Naive B cell (primary cell): Measurements from ENCODE around the gene ICE2. TPM values are rescaled to one million over a fixed set of nuclear protein-coding genes. Genes with fewer than 3 reads are reported as not detected.

ENCODE experiments used
- ATAC-seq, 2 donors: fragments of 150-1000 bp; cut with Tn5 transposase; 2 replicates each; pipeline ENCODE4 v1.10.0; 2021; ENCODE audit warnings: low read depth in 2 of 2, mild to moderate bottlenecking in 2 of 2, moderate library complexity in 2 of 2
- DNase-seq: peaks from one replicate; pipeline ENCODE4 v3.0.0; 2022
- H3K27ac Mint-ChIP-seq, 6 donors: one replicate each; pipeline ENCODE4 v1.8.0; 2020 to 2022; ENCODE audit warnings: mild to moderate bottlenecking in 6 of 6, mixed read lengths in 6 of 6, moderate library complexity in 5 of 6, inconsistent platforms in 2 of 6
- H3K27me3 Mint-ChIP-seq, 3 donors: one replicate each; pipeline ENCODE4 v1.8.0; 2021 to 2022; ENCODE audit warnings: mixed read lengths in 3 of 3, mild to moderate bottlenecking in 1 of 3
- H3K36me3 Mint-ChIP-seq, 2 donors: one replicate each; pipeline ENCODE4 v1.8.0; 2020 to 2022; ENCODE audit warnings: mixed read lengths in 2 of 2, inconsistent platforms in 1 of 2, mild to moderate bottlenecking in 1 of 2
- H3K4me1 Mint-ChIP-seq, 3 donors: one replicate each; pipeline ENCODE4 v1.8.0; 2020 to 2022; ENCODE audit warnings: mixed read lengths in 3 of 3, inconsistent platforms in 1 of 3, mild to moderate bottlenecking in 1 of 3, moderate library complexity in 1 of 3
- H3K4me3 Mint-ChIP-seq, 8 donors: one replicate each; pipeline ENCODE4 v1.8.0; 2020 to 2022; ENCODE audit warnings: mild to moderate bottlenecking in 8 of 8, mixed read lengths in 8 of 8, moderate library complexity in 8 of 8, inconsistent platforms in 2 of 8
- H3K9me3 Mint-ChIP-seq, 7 donors: one replicate each; pipeline ENCODE4 v1.8.0; 2020 to 2022; ENCODE audit warnings: mixed read lengths in 7 of 7, mild to moderate bottlenecking in 5 of 7, inconsistent platforms in 2 of 7, moderate library complexity in 1 of 7
- polyA plus RNA-seq, 6 donors: library from polyadenylated mRNA; unstranded; fragments of 300-500 nt; fragmentation: Illumina TruSeq; gene quantifications; one replicate each; pipeline ENCODE4 v1.2.3, GENCODE V29; 2021; ENCODE audit warnings: low read depth in 6 of 6

Gene ICE2
- polyA plus RNA-seq, 6 donors from 2014 or later, result 25.0 to 56.8 (median 50.0) TPM

DNA sequence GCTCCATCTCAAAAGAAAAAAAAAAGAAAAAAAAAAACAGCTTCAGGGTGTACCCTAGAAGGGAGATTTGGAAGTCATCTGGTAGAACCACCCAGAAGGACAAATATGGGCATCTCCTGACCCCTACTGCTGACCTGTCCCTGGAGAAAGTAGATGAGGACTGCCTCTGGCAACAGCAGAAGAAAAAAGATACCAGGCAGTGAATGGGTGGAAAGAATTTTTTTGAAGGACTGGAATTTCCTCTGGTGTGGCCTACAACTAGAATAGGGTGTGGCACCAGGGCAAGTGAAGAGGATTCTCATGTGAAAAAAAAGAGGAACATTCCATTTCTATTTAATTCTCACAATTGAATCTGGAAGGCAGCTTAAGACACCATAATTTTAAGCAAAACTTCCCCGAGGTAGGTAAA lies 84.2 kb downstream of the ICE2 start:
- Mint-ChIP-seq H3K27ac (peak overlapping the region in 1 of 6 donors; percentile 21), H3K4me3 (peak overlapping the region in 1 of 8 donors; percentile 64), H3K4me1 (peaks cover 29 to 37% (median 31%) of the 10 kb centered on the region in 3 donors), H3K27me3 (no peaks in the 10 kb centered on the region), H3K9me3 (no peaks in the 10 kb centered on the region), H3K36me3 (peaks cover 0 to 13% of the 10 kb centered on the region in 2 donors)
- DNase-seq (no peak), ATAC-seq (no peak)

- no peak for DNase-seq
- Mint-ChIP-seq H3K4me1 (peaks cover 21 to 28% (median 25%) of the 10 kb centered on the region in 3 donors), H3K36me3 (peaks cover 0 to 13% of the 10 kb centered on the region in 2 donors), H3K4me3 (no peak overlapping the region), H3K27me3 (no peaks in the 10 kb centered on the region), H3K27ac (peak overlapping the region in 1 of 6 donors; percentile 46), H3K9me3 (no peaks in the 10 kb centered on the region)
- ATAC-seq, result no peak
Observed at GRCh38 chr15:60392986-60393790, 85.8 kb downstream of the ICE2 start.

DNA sequence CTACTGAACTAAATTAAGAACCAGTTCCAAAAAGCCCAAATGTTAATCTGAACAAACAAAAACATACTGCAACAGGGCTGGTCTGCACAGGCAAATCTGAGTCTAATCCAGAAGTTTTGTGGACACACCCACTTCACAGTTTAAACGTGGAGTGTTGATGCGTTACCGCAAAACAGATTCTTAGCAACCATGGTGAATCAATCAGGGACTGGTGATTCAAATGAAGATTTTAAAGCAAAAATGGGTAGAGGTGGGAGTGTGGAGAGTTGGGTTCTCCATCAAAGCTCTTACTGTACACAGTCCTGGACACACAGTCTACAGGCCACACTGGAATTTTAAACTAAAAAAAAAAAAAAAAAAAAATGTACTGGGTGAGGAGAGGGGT lies 86.3 kb downstream of the ICE2 start:
- ATAC-seq, result no peak
- Mint-ChIP-seq H3K4me3 (no peak overlapping the region), H3K27ac (no peak overlapping the region), H3K4me1 (peaks cover 21 to 27% (median 25%) of the 10 kb centered on the region in 3 donors), H3K27me3 (no peaks in the 10 kb centered on the region), H3K36me3 (peaks cover 0 to 13% of the 10 kb centered on the region in 2 donors), H3K9me3 (no peaks in the 10 kb centered on the region)
- DNase-seq, result no peak

DNA sequence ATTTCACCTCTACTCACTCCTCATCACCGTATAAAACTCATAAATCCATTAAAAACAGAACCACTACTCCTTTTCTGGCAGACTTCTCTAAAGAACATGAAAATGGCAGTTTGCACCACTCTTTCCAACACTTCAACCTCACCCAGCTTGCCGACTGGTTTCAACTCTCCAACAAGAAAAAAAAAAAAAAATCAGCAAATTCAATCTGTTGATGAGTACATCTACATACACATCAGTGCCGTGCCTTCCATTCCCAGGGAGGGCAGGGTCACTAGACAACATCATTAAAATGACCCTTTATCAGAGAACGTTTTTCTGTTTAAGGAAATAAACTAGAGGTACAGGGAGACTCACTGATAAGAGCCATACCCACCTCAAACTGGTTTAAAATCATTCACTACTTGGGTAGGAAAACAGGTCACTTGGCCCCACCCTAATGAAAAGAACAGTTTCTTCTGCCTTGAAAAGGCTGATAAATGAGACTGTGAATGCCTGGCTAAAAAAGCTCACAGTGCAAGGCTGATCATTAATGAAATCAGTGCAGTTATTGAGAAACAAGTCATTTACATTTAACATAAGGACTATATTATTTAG lies 87.1 kb downstream of the ICE2 start:
- Mint-ChIP-seq H3K27me3 (no peaks in the 10 kb centered on the region), H3K27ac (peak overlapping the region in 1 of 6 donors; percentile 66), H3K4me3 (no peak overlapping the region), H3K4me1 (peaks cover 17 to 25% (median 22%) of the 10 kb centered on the region in 3 donors), H3K9me3 (no peaks in the 10 kb centered on the region), H3K36me3 (peaks cover 0 to 13% of the 10 kb centered on the region in 2 donors)
- no peak for ATAC-seq
- no peak for DNase-seq

DNA sequence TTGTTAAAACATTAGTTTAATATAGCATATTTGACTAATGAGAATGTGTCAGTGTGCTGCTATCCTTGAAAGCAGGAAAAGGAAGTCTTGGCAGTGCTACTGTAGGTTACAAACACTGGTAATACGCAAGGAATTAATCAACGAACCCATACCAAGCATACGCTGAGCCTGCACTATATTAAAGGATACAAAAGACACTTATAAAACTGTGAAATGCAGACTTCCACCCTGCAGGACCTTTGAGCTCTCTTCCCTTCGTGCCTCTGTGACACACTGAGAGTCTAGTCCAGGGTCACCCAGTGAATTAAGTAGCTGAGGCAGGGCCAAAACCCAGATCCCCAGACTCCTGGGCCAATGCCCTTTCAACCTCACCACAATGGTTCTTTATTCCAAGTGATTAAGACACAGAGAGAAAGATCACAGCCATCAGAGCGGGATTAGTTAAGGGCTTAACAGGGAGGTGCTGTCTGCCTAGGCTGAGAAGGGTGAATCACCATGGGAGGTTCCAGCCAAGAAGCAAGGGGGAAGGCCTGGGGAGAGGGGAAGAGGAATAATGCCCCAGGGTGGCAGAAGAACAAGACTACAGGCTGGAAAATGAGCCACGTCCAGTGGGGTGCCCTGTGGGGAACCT lies 88.0 kb downstream of the ICE2 start:
- H3K27me3 Mint-ChIP-seq, result no peaks in the 10 kb centered on the region
- DNase-seq, result no peak
- peaks cover 0 to 13% of the 10 kb centered on the region in 2 donors for H3K36me3 Mint-ChIP-seq
- ATAC-seq, result no peak
- no peak overlapping the region for H3K4me3 Mint-ChIP-seq
- no peaks in the 10 kb centered on the region for H3K9me3 Mint-ChIP-seq
- H3K27ac Mint-ChIP-seq, result peak overlapping the region in 1 of 6 donors; percentile 81
- peaks cover 10 to 19% (median 18%) of the 10 kb centered on the region in 3 donors for H3K4me1 Mint-ChIP-seq

DNA sequence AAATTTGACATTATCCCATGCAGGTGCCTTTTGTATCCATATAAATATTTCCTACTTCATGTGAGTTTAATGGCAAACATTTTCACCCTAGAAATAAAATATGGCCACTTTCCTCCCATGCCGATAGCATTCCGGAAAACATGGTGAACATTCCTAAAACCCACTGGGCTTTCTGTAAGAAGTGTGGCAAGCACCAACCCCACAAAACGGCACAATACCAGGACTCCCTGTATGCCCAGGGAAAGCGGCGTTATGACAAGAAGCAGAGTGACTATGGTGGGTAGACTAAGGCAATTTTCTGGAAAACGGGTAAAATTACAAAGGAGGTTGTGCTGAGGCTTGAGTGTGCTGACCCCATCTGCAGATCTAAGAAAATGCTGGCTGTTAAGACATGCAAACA lies 88.7 kb downstream of the ICE2 start:
- Mint-ChIP-seq H3K4me1 (peaks cover 9 to 19% (median 17%) of the 10 kb centered on the region in 3 donors), H3K4me3 (no peak overlapping the region), H3K27me3 (no peaks in the 10 kb centered on the region), H3K36me3 (peaks cover 0 to 13% of the 10 kb centered on the region in 2 donors), H3K27ac (no peak overlapping the region), H3K9me3 (no peaks in the 10 kb centered on the region)
- no peak for DNase-seq
- ATAC-seq, result no peak

- no peak for ATAC-seq
- H3K4me1 Mint-ChIP-seq, result peaks cover 9 to 19% (median 17%) of the 10 kb centered on the region in 3 donors
- no peak overlapping the region for H3K4me3 Mint-ChIP-seq
- H3K27me3 Mint-ChIP-seq, result no peaks in the 10 kb centered on the region
- no peak for DNase-seq
- H3K36me3 Mint-ChIP-seq, result peaks cover 0 to 13% of the 10 kb centered on the region in 2 donors
- peak overlapping the region in 1 of 6 donors; percentile 11 for H3K27ac Mint-ChIP-seq
- no peaks in the 10 kb centered on the region for H3K9me3 Mint-ChIP-seq
Observed at GRCh38 chr15:60389261-60390077, 89.5 kb downstream of the ICE2 start.

DNA sequence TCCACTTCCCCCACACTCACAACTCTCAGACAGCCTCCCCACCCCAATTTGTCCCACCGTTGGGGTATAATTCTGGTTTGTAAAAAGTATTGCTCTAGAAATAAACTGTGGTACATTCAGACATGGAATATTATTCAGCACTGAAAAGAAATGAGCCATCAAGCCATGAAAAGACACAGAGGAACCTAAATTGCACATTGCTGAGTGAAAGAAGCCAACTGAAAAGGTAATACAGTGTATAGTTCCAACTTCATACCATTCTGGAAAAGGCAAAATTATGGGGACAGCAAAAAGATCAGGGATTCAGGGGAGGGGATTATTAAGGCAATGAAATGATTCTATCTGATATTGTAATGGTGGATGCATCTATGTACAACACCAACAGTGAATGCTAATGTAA lies 91.6 kb downstream of the ICE2 start:
- Mint-ChIP-seq H3K4me1 (peaks cover 9 to 13% (median 12%) of the 10 kb centered on the region in 3 donors), H3K4me3 (no peak overlapping the region)

DNA sequence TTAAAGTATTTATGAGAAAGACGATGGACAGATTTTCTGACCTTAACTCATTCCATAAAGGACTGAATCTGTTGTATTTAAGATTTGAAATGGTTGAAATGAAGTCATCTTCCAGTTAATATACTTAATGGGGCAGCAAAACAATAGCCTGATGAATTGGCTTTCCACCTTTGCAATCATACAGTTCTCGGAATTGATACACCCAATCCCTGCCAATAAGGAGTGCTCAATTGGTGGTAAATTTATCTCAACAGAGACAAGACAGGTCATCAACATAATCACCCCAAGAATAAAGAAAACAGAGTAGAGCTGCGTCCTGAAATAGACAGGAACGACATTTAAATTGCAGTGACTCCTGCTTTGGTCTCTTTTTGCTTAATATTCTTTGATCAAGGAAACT lies 92.3 kb downstream of the ICE2 start:
- Mint-ChIP-seq H3K4me3 (no peak overlapping the region), H3K27ac (no peak overlapping the region), H3K27me3 (no peaks in the 10 kb centered on the region), H3K4me1 (peaks cover 9 to 13% (median 12%) of the 10 kb centered on the region in 3 donors), H3K36me3 (no peaks in the 10 kb centered on the region), H3K9me3 (no peaks in the 10 kb centered on the region)
- DNase-seq, result no peak
- no peak for ATAC-seq

More for the DNA sequence above, 91.6 kb downstream of the ICE2 start:
- no peaks in the 10 kb centered on the region for H3K9me3 Mint-ChIP-seq
- no peaks in the 10 kb centered on the region for H3K36me3 Mint-ChIP-seq
- no peaks in the 10 kb centered on the region for H3K27me3 Mint-ChIP-seq
- DNase-seq (no peak), ATAC-seq (no peak)
- no peak overlapping the region for H3K27ac Mint-ChIP-seq

DNA sequence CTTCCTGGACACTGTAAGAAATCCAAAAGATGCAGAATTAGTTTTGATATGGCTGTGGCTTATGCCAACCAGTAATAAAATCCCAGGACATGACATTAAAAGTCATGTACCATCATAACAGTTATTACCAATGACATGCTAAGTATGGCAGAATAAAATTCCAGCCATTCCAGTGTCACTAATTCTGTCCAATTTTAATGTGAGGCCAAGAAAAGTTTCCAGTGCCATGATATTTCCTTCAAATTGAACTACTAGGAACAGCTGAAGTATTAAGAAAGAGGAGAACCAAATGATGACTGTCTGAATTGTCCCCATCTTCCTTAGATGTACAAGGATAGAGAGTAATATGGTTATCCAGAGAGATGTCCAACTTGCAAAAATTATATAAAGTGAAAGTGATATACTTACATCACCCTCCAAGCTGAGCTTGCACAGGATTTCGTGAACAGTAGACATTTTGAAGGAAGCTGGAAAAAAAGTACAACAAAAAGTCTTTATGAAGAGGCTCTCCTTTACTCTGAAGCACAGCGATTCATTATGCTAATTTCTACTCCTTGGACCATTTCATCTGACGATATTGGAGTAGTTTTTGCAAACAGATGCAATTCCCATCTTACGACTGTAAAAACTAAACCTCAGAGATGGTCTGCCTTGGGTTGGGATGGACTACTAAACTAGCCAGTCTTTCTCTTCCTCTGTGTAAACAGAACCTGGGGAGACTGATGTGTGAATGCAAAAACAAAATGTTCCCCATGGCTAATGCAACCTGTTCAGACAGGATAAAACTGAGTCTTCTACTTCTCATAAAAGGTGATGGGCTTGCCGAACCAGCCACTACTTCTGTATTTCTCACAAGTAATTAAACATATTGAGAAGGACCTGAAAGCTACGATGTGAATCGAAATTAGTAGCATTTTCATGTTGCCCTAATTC lies 93.1 kb downstream of the ICE2 start:
- Mint-ChIP-seq H3K27ac (no peak overlapping the region), H3K4me3 (no peak overlapping the region), H3K36me3 (no peaks in the 10 kb centered on the region), H3K9me3 (no peaks in the 10 kb centered on the region), H3K27me3 (no peaks in the 10 kb centered on the region), H3K4me1 (peaks cover 6 to 13% (median 12%) of the 10 kb centered on the region in 3 donors)
- no peak for ATAC-seq
- no peak for DNase-seq

GRCh38 chr15:60384526-60385126 lies 94.3 kb downstream of the ICE2 start:
- H3K27ac Mint-ChIP-seq, result no peak overlapping the region
- DNase-seq (no peak), ATAC-seq (no peak)
- no peaks in the 10 kb centered on the region for H3K27me3 Mint-ChIP-seq
- no peaks in the 10 kb centered on the region for H3K9me3 Mint-ChIP-seq
- no peak overlapping the region for H3K4me3 Mint-ChIP-seq
- H3K36me3 Mint-ChIP-seq, result peaks cover 0 to 6% of the 10 kb centered on the region in 2 donors
- H3K4me1 Mint-ChIP-seq, result peaks cover 2 to 9% (median 5%) of the 10 kb centered on the region in 3 donors

DNA sequence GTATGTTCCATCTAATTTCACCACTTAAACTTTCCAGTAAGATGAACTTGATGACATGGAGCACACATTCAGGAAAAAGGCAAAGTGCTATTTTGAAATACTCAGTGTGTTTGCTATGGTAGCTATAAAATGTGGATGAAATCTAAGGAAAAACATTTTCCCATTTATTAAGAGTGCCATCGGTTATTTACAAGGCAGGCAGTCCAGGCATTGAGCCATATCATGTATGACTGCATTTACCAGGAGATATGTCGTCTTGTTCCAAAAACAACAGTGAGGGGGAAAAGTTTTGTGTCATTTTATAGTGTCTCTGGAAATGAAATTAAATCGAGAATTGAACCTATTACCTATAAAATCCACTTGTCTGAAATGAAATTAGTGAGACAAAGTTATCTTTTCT lies 94.9 kb downstream of the ICE2 start:
- Mint-ChIP-seq H3K27ac (no peak overlapping the region), H3K9me3 (no peaks in the 10 kb centered on the region), H3K4me3 (no peak overlapping the region), H3K4me1 (peaks cover 0 to 5% (median 0%) of the 10 kb centered on the region in 3 donors), H3K27me3 (no peaks in the 10 kb centered on the region), H3K36me3 (peaks cover 0 to 6% of the 10 kb centered on the region in 2 donors)
- ATAC-seq (no peak), DNase-seq (no peak)
